Lower leg skin (tissue), 3 donors: ENCODE measurements around the gene CLDN34.

ENCODE experiments used
- POLR2A ChIP-seq, 2 donors: fragments of 450-650 bp; IDR thresholded peaks; one replicate each; pipeline ENCODE4 v1.6.1; 2016 to 2017; ENCODE audit warnings: antibody characterized with exemption in 2 of 2, mild to moderate bottlenecking in 1 of 2, moderate library complexity in 1 of 2
- TF ChIP-seq, protein P1 (sequence below), 3 donors: fragments of 450-650 bp; IDR thresholded peaks; one replicate each; pipeline ENCODE4 v1.5.1; 2016; ENCODE audit warnings: antibody characterized with exemption in 3 of 3, mild to moderate bottlenecking in 3 of 3, moderate library complexity in 2 of 3

DNA sequence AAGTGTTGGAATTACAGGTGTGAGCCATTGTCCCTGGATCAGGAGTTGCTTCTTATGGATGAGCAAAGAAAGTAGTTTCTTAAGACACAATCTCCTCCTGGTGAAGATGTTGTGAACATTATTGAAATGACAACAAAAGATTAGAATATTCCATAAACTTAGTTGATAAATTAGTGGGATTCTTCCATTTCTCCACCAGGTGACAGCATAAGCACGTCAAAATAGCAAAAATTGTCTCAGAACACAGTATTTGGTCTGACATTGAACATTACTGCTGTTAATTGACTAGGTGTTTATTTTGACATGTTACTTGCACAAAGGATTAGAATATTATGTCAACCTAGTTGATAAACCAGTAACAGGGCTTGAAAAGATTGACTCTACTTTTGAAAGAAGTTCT is 21.6 kb downstream of the CLDN34 start:
- TF ChIP-seq, protein P1, sequence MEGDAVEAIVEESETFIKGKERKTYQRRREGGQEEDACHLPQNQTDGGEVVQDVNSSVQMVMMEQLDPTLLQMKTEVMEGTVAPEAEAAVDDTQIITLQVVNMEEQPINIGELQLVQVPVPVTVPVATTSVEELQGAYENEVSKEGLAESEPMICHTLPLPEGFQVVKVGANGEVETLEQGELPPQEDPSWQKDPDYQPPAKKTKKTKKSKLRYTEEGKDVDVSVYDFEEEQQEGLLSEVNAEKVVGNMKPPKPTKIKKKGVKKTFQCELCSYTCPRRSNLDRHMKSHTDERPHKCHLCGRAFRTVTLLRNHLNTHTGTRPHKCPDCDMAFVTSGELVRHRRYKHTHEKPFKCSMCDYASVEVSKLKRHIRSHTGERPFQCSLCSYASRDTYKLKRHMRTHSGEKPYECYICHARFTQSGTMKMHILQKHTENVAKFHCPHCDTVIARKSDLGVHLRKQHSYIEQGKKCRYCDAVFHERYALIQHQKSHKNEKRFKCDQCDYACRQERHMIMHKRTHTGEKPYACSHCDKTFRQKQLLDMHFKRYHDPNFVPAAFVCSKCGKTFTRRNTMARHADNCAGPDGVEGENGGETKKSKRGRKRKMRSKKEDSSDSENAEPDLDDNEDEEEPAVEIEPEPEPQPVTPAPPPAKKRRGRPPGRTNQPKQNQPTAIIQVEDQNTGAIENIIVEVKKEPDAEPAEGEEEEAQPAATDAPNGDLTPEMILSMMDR (IDR thresholded peaks at IDR 0.05): no peak
- TF ChIP-seq POLR2A (IDR thresholded peaks at IDR 0.05): no peak
